ENCODE results near the gene RAB31.

RAB31 gene

GRCh38 chr18:9757827-9758621 is 49.9 kb downstream of the RAB31 start:
- Histone ChIP-seq H3K9ac (no peak overlapping the region), H3K4me1 (no peaks in the 10 kb centered on the region), H3K36me3 (ENCODE audit: control insufficient read depth, insufficient read depth, low read length) (no peaks in the 10 kb centered on the region), H3K27ac (no peak overlapping the region), H3K4me2 (ENCODE audit: low read length) (no peak overlapping the region), H3K9me3 (ENCODE audit: control insufficient read depth, low read length) (no peaks in the 10 kb centered on the region), H3K79me2 (no peaks in the 10 kb centered on the region), H3K27me3 (ENCODE audit: control insufficient read depth, insufficient read depth, low read length) (no peaks in the 10 kb centered on the region), H2AFZ (no peak overlapping the region), H3K4me3 (ENCODE audit: low read depth, low read length) (no peak overlapping the region)
- TF ChIP-seq CTCF (IDR thresholded peaks at IDR 0.05), result no peak

- Histone ChIP-seq H3K27ac (no peak overlapping the region), H3K4me2 (ENCODE audit: low read length) (no peak overlapping the region), H3K9ac (no peak overlapping the region), H3K9me3 (ENCODE audit: control insufficient read depth, low read length) (no peaks in the 10 kb centered on the region), H3K4me1 (no peaks in the 10 kb centered on the region), H3K27me3 (ENCODE audit: control insufficient read depth, insufficient read depth, low read length) (no peaks in the 10 kb centered on the region), H3K36me3 (ENCODE audit: control insufficient read depth, insufficient read depth, low read length) (no peaks in the 10 kb centered on the region), H3K79me2 (no peaks in the 10 kb centered on the region), H2AFZ (no peak overlapping the region), H3K4me3 (ENCODE audit: low read depth, low read length) (no peak overlapping the region)
- no peak for TF ChIP-seq CTCF (IDR thresholded peaks at IDR 0.05)
Observed at GRCh38 chr18:9758624-9759075, 50.5 kb downstream of the RAB31 start.

GRCh38 chr18:9760641-9761040 is 52.5 kb downstream of the RAB31 start:
- H3K27ac ChIP-seq, result no peak overlapping the region
- H3K27me3 ChIP-seq (ENCODE audit: control insufficient read depth, insufficient read depth, low read length), result no peaks in the 10 kb centered on the region

GRCh38 chr18:9762526-9762925 is 54.4 kb downstream of the RAB31 start:
- no peak overlapping the region for H3K4me2 ChIP-seq (ENCODE audit: low read length)
- no peak overlapping the region for H3K4me3 ChIP-seq (ENCODE audit: low read depth, low read length)
- H3K27ac ChIP-seq, result no peak overlapping the region
- TF ChIP-seq CTCF (IDR thresholded peaks at IDR 0.05), result no peak
- no peaks in the 10 kb centered on the region for H3K36me3 ChIP-seq (ENCODE audit: control insufficient read depth, insufficient read depth, low read length)
- no peak overlapping the region for H3K9ac ChIP-seq
- H2AFZ ChIP-seq, result no peak overlapping the region
- H3K27me3 ChIP-seq (ENCODE audit: control insufficient read depth, insufficient read depth, low read length), result no peaks in the 10 kb centered on the region
- no peaks in the 10 kb centered on the region for H3K9me3 ChIP-seq (ENCODE audit: control insufficient read depth, low read length)
- H3K4me1 ChIP-seq, result no peaks in the 10 kb centered on the region
- H3K79me2 ChIP-seq, result no peaks in the 10 kb centered on the region

More at GRCh38 chr18:9760641-9761040, 52.5 kb downstream of the RAB31 start:
- H3K9me3 ChIP-seq (ENCODE audit: control insufficient read depth, low read length), result no peaks in the 10 kb centered on the region
- H3K9ac ChIP-seq, result no peak overlapping the region
- no peak overlapping the region for H3K4me2 ChIP-seq (ENCODE audit: low read length)
- no peaks in the 10 kb centered on the region for H3K36me3 ChIP-seq (ENCODE audit: control insufficient read depth, insufficient read depth, low read length)
- no peak overlapping the region for H3K4me3 ChIP-seq (ENCODE audit: low read depth, low read length)
- no peaks in the 10 kb centered on the region for H3K79me2 ChIP-seq
- TF ChIP-seq CTCF (IDR thresholded peaks at IDR 0.05), result no peak
- no peak overlapping the region for H2AFZ ChIP-seq
- no peaks in the 10 kb centered on the region for H3K4me1 ChIP-seq

- no peak for TF ChIP-seq CTCF (IDR thresholded peaks at IDR 0.05)
- no peak overlapping the region for H3K27ac ChIP-seq
- H3K9ac ChIP-seq, result no peak overlapping the region
- H3K4me3 ChIP-seq (ENCODE audit: low read depth, low read length), result no peak overlapping the region
- H2AFZ ChIP-seq, result no peak overlapping the region
- H3K9me3 ChIP-seq (ENCODE audit: control insufficient read depth, low read length), result no peaks in the 10 kb centered on the region
- H3K4me1 ChIP-seq, result no peaks in the 10 kb centered on the region
- H3K36me3 ChIP-seq (ENCODE audit: control insufficient read depth, insufficient read depth, low read length), result no peaks in the 10 kb centered on the region
- no peak overlapping the region for H3K4me2 ChIP-seq (ENCODE audit: low read length)
- H3K27me3 ChIP-seq (ENCODE audit: control insufficient read depth, insufficient read depth, low read length), result no peaks in the 10 kb centered on the region
- no peaks in the 10 kb centered on the region for H3K79me2 ChIP-seq
Observed at GRCh38 chr18:9763157-9763556, 55.1 kb downstream of the RAB31 start.
